GM23248 (cell line): Measurements from ENCODE around the gene KCNS1.

Experiments used
- EZH2 ChIP-seq: fragments of 200-600 bp; sonication (generic); IDR thresholded peaks from 2 replicates; pipeline ENCODE4 v1.6.1; 2018; ENCODE audit warnings: antibody characterized with exemption, mild to moderate bottlenecking; ENCODE audit not compliant: insufficient read depth, poor library complexity, severe bottlenecking
- EZH2phosphoT487 ChIP-seq: fragments of 200-600 bp; sonication (generic); IDR thresholded peaks from 2 replicates; pipeline ENCODE4 v1.6.1; 2018; ENCODE audit warnings: antibody characterized with exemption, moderate library complexity, mild to moderate bottlenecking, low read depth; ENCODE audit not compliant: insufficient read depth

DNA sequence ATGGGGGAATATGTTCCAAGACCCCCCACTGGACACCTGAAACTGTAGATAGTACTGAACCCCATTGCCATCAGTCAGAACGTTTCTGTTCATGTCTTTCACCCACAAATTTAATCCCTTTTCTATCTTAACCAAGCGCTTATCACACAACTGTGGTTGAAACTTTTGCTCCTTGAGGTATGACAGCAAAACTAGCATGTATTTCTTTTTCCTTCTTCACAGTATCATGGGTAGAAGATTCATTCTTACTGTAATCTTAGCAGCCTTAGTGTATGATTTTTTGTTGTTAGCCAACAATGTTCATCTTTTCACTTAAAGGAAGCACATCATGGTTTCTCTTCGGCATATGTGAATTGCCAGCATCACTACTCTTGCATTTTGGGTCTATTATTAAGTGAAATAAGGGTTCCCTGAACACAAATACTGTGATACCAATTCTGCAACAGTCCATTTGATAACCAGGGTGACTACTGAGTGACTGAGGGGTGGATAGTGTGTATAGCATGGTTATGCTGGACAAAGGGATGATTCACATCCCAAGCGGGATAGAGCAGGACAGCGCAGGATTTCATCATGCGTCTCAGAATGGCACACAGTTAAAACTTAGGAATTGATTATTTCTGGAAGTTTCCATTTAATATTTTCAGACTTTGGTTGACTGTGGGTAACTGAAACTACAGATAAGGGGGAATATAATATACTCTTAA lies 41.8 kb downstream of the KCNS1 start:
- no peak for TF ChIP-seq EZH2phosphoT487
- no peak for TF ChIP-seq EZH2
